Stimulated activated CD4-positive, alpha-beta T cell treated with anti-CD3 and anti-CD28 coated beads, Interleukin-1b, Interleukin-23, amount 100 ng/mL, for 24 hours (primary cell): ENCODE results near the gene BAIAP2L2.
"Not testable (repeated sequence)": the region's sequence is repeated elsewhere in the genome, so short reads cannot be mapped to it uniquely, and the experiment has no call there.

Experiments used
- DNase-seq, 4 experiments: peaks; one replicate each; pipeline ENCODE4 v3.0.0-alpha.2; 2020; ENCODE audit warnings: low read depth in 4 of 4, low spot score in 1 of 4

Gene BAIAP2L2

GRCh38 chr22:38040953-38041759 lies 69.3 kb downstream of the BAIAP2L2 start:
- DNase-seq = no peak

- no peak for DNase-seq
Measured at GRCh38 chr22:38038890-38039812, 71.3 kb downstream of the BAIAP2L2 start.

DNA sequence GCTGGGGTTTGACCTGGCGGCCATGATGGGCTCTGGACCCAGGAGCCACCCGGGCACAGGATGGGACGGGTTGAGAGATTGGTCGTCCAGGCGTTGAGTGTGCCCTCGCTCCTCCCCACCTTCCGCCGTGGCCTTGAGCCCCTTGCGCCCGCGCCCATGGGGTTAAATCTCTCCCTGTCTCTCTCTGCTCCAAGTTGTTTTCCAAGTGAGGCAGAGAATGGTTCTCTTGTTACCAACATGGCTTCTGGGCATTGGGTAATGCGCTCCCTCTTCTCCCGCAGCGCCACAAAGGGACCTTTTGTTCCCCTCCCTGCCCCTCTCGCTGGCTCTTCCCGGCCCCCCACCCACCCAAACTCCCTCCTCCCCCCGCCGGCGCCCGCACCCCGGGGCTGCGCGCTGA lies 72.1 kb downstream of the BAIAP2L2 start:
- DNase-seq = no peak

DNA sequence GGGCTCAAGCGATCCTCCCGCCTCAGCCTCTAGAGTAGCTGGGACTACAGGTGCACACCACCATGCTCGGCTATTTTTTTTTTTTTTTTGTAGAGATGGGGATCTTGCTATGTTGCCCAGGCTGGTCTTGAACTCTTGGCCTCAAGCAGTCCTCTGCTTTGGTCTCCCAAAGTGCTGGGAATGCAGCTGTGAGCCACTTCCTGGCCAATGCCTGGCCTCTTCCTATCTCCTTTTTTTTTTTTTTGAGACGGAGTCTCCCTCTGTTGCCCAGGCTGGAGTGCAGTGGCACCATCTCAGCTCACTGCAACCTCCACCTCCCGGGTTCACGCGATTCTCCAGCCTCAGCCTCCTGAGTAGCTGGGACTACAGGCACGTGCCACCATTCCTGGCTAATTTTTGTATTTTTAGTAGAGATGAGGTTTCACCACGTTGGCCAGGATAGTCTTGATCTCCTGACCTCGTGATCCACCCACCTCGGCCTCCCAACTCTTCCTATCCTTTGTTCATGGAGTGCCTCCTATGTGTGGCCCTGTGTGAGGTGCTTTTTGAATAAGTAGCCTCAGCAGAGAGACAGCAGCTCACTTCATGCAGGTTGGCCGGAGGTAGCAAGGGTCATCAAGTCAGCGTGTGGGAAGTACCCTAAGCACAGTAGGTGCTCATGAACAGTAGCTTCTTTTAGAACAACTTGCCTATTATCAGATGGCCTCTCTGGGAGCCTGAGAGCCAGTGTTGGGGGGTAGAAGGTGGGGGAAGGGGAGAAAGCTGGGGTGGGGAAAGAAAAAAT lies 72.9 kb downstream of the BAIAP2L2 start:
- not testable (repeated sequence) for DNase-seq

DNA sequence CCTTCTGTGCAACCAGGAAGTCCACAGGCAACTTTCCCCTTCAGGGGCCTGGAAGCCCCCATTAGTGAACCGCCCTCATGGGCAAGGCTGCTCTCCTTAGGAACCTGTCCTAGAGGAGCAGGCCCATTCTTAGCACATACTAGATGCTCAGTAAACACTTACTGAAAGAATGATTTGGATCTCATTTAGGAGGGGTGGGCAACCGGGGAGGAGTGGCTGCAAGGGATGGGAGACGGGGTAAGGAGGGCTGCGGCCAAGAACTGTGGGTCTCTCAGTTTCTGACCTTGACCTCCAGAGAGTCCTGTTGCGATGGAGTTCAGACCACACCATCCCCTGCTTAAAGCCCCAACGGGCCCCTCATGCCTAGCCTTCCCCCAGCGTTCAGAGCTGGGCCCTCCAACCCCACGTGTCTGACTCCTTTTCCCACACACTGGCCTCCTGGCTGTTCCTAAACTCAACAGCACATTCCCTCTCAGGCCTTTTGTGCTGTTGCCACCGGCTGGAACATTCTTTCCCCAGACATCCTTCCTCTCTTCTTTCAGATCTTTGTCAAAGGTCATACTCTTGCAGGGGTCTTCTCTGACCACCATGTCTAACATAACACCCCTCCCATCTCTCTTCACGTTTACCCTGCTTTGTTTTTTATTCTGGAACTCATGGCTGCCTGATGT lies 74.0 kb downstream of the BAIAP2L2 start:
- no peak for DNase-seq

- DNase-seq = no peak
Measured at GRCh38 chr22:38035530-38035885, 75.0 kb downstream of the BAIAP2L2 start.
